Measurements from ENCODE around the gene MAB21L3.

GRCh38 chr1:116165572-116165971 is 54.4 kb downstream of the MAB21L3 start:
- TF ChIP-seq CTCF (IDR thresholded peaks at IDR 0.05; ENCODE audit: low read length) (no peak), EZH2phosphoT487 (IDR thresholded peaks at IDR 0.05; ENCODE audit: low read length) (no peak)

Measured in MM.1S (cell line).